Measurements from ENCODE around the gene TCF19.
"Not testable (repeated sequence)": the region's sequence is repeated elsewhere in the genome, so short reads cannot be mapped to it uniquely, and the experiment has no call there.

Gene TCF19

GRCh38 chr6:31178143-31179041 lies 20.0 kb downstream of the TCF19 start:
- TF ChIP-seq CTCF (IDR thresholded peaks at IDR 0.05; ENCODE audit: control insufficient read depth, extremely low read depth, insufficient read depth): no peak
- DNase-seq (ENCODE audit: low read depth): peak; percentile 48
- no peak overlapping the region for H3K4me3 ChIP-seq (ENCODE audit: low read depth, low read length)

- H3K4me3 ChIP-seq (ENCODE audit: low read depth, low read length): 0 out of 2 replicates have a peak overlapping the region, but pooled peaks have one; percentile 7
- no peak for DNase-seq (ENCODE audit: low read depth)
- TF ChIP-seq CTCF (IDR thresholded peaks at IDR 0.05; ENCODE audit: control insufficient read depth, extremely low read depth, insufficient read depth): no peak
Measured at GRCh38 chr6:31179042-31179386, 20.6 kb downstream of the TCF19 start.

GRCh38 chr6:31179896-31180295 lies 21.5 kb downstream of the TCF19 start:
- DNase-seq (ENCODE audit: low read depth): no peak
- H3K4me3 ChIP-seq (ENCODE audit: low read depth, low read length): no peak overlapping the region
- no peak for TF ChIP-seq CTCF (IDR thresholded peaks at IDR 0.05; ENCODE audit: control insufficient read depth, extremely low read depth, insufficient read depth)

GRCh38 chr6:31180500-31180899 lies 22.1 kb downstream of the TCF19 start:
- DNase-seq (ENCODE audit: low read depth): no peak
- TF ChIP-seq CTCF (IDR thresholded peaks at IDR 0.05; ENCODE audit: control insufficient read depth, extremely low read depth, insufficient read depth): no peak
- no peak overlapping the region for H3K4me3 ChIP-seq (ENCODE audit: low read depth, low read length)

- H3K4me3 ChIP-seq (ENCODE audit: low read depth, low read length); DNase-seq (ENCODE audit: low read depth): not testable (repeated sequence)
Measured at GRCh38 chr6:31183287-31183686, 24.9 kb downstream of the TCF19 start.

GRCh38 chr6:31183859-31184258 lies 25.5 kb downstream of the TCF19 start:
- not testable (repeated sequence) for H3K4me3 ChIP-seq (ENCODE audit: low read depth, low read length); DNase-seq (ENCODE audit: low read depth)

GRCh38 chr6:31185695-31186051 lies 27.3 kb downstream of the TCF19 start:
- peak overlapping the region; percentile 46 for H3K4me3 ChIP-seq (ENCODE audit: low read depth, low read length)
- DNase-seq (ENCODE audit: low read depth): not testable (repeated sequence)

GRCh38 chr6:31186052-31186734 lies 27.8 kb downstream of the TCF19 start:
- no peak for TF ChIP-seq CTCF (IDR thresholded peaks at IDR 0.05; ENCODE audit: control insufficient read depth, extremely low read depth, insufficient read depth)
- no peak for DNase-seq (ENCODE audit: low read depth)

More at GRCh38 chr6:31186052-31186734, 27.8 kb downstream of the TCF19 start:
- H3K4me3 ChIP-seq (ENCODE audit: low read depth, low read length): peak overlapping the region; percentile 46
